Left renal pelvis (tissue), 4 donors: ENCODE data around the gene RPIA. TPM values are rescaled to one million over a fixed set of nuclear protein-coding genes. Genes with fewer than 3 reads are reported as not detected.
"Not testable (repeated sequence)": the region's sequence is repeated elsewhere in the genome, so short reads cannot be mapped to it uniquely, and the experiment has no call there.

Experiments used
- DNase-seq, 4 donors: peaks; one replicate each; pipeline ENCODE4 v3.0.0-alpha.2; 2013; ENCODE audit warnings: low read depth in 4 of 4, low spot score in 3 of 4
- polyA plus RNA-seq, 4 donors: library from polyadenylated mRNA; unstranded; fragments of 120-200 nt; gene quantifications; one replicate each; pipeline ENCODE4 v1.2.1, GENCODE V29; 2013; ENCODE audit not compliant: insufficient read length in 4 of 4

The RPIA gene
- 10 to 100 TPM; 33.2 to 36.2 (median 35.2) TPM for polyA plus RNA-seq

- DNase-seq, result peak; percentile 91 to 97 (median 94)
These were observed at the start of gene RPIA for GRCh38 chr2:88691339-88692183. Gene RPIA (plus strand): TSS chr2:88691673. CDS start chr2:88691699, 26 bp downstream.

DNA sequence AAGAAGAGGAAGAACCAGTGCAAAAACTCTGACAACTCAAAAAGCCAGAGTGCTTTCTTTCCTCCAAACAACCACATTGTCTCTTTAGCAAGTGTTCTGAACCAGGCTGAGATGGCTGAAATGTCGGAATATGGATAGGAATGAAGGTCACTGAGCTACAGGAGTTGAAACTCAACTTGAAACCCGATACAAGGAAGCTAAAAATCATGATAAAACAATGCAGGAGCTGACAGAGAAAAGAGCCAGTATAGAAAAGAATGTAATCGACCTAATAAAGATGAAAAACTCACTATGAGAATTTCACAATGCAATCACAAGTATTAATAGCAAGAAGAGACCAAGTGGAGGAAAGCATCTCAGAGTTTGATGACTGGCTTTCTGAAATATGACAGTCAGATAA is 49.2 kb upstream of the RPIA start:
- DNase-seq, result no peak

DNA sequence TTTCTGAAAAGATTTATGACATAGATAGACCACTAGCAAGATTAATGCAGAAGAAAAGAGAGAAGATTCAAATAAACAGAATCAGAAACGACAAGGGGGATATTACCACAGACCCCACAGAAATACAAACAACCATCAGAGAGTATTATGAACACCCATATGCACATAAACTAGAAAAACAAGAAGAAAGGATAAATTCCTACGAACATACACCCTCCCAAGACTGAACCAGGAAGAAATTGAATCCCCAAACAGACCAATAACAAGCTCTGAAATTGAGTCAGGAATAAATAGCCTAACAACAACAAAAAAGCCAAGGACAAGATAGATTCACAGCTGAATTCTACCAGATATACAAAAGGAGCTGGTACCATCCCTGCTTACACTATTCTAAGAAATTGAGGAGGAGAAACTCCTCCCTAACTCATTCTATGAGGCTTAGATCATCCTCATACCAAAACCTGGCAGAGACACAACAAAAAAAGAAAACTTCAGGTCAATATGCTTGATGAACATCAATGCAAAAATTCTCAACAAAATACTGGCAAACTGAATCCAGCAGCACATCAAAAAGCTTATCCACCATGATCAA is 46.1 kb upstream of the RPIA start:
- DNase-seq, result not testable (repeated sequence)

DNA sequence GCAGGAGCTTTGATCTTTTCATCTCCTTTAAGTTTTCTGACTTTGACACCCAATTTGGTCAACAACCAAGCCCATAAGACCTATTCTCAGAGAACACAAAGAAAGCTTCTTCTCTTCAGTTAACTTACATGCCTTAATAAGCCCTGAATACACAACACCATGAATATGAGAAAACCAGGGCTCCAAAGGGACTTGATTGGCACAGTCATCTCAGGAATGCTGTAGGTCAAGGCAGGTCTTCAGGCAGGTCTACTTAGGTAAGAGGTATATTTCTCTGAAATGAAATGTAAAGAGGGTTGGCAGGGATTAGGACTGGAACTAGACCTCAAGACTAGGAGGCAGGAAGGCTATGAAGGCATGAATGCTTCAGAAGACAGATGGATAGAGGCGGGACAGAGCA is 39.8 kb upstream of the RPIA start:
- no peak for DNase-seq

- no peak for DNase-seq
These were observed 36.8 kb upstream of the RPIA start for GRCh38 chr2:88654714-88655113.

GRCh38 chr2:88656690-88657089 is 34.8 kb upstream of the RPIA start:
- DNase-seq, result no peak

DNA sequence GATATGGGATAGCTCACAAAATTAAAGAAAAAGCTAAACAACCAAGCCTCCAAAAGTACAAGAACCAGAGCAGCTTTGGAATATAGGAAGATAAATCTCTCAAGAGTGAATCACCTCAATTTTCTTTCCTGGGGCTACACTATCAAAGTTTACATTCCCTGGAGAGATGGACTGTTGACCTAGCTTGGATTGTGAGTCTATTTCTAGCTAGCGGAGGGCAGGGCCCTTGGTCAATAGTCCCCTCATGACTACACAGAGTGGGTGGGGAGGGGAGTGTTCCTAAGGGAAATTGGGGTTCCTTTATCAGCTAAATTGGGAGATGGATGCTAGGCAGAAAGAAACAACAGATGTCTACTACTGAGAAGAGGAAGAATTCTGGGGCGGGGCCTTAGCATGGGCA is 34.3 kb upstream of the RPIA start:
- DNase-seq, result no peak

- no peak for DNase-seq
These were observed 33.1 kb upstream of the RPIA start for GRCh38 chr2:88658326-88658725.

GRCh38 chr2:88658881-88659537 is 32.5 kb upstream of the RPIA start:
- DNase-seq, result no peak

DNA sequence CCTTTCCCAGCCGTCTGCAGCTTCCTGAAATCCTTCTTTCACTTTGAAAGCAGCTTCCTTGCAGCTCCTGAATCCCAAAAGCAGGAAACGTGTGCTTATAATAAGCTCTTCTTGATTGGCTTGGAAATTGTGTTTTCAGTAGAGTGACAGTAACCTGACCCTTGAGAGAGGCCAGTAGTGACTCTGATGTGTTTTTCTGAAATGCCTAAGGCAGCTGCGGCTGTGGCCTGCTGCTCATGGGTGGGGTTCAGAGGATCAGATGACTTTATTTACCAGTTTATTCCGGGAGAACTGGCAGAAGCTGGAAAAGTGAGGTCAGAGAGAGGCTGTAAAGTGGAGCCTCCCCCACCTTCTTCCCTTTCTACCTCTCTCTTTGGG is 31.9 kb upstream of the RPIA start:
- no peak for DNase-seq

DNA sequence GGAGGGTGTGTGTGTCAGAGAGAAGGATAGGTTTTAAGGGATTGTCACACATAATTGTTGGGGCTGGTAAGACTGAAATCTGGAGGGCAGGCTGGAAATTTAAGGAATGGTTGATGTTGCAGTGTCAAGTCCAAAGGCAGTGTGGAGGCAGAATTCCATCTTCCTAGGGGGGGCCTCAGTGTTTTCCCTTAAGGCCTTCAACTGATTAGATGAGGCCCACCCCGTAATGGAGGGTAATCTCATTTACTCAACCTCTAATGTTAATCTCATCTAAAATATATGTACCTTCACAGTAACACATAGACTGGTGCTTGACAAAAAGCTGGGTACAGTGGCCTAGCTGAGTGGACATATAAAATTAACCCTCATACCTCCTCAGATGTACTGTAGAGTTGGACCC is 30.9 kb upstream of the RPIA start:
- DNase-seq, result no peak

GRCh38 chr2:88666576-88666975 is 24.9 kb upstream of the RPIA start:
- no peak for DNase-seq

DNA sequence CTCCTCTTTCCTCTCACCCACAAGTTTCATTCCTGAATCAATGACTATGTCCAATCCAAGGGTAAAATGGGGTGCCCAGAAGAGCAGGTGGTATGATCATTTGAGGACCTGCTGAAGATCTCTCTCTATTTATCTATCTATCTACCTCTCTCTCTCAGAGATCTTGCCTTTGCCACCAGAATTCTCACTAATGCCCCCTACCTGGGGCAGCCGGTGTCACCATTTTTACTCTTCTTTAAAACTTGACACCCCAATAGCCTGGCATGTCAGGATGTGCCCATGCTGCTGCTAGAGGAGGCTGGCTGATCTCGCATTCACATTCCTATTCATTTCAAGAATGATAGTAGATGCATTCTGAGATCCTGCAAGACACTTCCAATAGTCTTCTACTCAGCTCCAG is 24.3 kb upstream of the RPIA start:
- no peak for DNase-seq

DNA sequence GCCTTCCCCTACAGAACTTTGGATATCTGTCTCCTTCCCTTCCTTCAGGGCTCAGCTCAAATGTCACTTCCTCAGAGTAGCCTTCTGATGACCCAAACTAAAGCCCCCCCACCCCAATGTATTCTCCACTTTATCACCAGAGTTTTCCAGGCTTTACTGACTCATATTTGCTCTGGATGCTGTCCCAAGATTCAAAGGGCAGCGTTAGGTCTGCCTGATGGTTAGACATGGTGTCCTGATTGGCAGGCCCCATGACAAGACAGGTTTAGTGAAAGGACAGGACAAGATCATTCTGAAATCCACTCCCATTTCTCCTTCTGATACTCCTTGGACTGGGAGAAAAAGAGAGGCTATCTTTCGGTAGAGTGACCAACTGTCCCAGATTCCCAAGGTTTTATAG is 22.6 kb upstream of the RPIA start:
- no peak for DNase-seq

GRCh38 chr2:88669482-88670214 is 21.8 kb upstream of the RPIA start:
- no peak for DNase-seq

DNA sequence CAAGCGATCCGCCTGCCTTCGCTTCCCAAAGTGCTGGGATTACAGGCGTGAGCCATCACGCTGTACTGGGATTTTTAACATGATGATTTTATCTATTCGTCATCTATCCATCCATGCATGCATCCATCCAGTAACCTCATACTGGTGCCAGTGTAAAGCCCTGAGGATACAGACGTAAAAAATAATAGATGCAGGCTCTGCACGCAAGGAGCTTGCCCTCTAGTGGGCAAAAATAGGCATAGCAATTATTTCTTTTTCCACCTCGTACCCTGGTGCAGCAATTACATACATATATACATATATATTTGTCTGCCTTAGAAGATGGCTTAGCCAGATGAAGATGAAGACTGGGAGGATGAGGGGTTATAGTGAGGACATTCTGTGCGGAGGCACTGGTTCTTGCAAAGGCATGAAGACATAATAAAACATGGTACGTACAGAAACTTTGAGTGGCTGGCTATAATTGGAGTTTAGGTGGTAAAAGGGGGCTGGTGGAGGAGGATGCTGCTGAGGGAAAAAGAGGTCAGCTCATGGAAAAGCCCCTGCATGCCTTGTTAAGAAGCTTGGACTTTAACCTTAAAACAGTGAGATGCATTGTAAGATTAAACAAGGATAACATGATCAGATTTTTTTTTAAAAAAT is 19.6 kb upstream of the RPIA start:
- no peak for DNase-seq

GRCh38 chr2:88673363-88673762 is 18.1 kb upstream of the RPIA start:
- no peak for DNase-seq

DNA sequence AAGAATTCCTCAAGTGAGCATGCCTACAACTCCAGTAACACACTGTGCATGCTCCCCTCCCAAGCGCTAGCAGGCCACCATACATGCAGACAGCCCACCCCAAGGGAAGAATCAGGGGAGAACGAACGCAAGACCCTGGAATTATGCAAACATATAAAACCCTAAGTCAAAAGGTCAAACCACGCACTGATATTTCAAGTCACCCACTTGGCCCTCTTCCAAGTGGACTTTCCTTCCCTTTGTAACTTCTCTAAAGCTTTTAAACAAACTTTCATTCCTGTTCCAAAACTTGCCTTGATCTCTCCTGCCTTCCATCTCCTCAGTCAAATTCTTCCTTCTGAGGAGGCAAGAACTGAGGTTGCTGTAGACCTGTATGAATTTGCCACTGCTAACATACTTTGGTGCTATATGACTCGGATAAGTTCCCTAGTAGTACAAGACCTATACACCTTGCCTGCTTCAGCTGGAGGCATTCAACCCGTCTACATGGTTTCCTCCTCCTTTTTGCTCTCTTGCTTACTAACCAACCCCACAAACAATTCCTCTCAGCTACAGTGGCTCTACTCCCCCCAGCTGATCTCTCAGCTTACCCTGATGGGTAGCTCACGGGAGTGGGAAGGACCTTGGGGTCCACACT is 11.1 kb upstream of the RPIA start:
- no peak for DNase-seq

DNA sequence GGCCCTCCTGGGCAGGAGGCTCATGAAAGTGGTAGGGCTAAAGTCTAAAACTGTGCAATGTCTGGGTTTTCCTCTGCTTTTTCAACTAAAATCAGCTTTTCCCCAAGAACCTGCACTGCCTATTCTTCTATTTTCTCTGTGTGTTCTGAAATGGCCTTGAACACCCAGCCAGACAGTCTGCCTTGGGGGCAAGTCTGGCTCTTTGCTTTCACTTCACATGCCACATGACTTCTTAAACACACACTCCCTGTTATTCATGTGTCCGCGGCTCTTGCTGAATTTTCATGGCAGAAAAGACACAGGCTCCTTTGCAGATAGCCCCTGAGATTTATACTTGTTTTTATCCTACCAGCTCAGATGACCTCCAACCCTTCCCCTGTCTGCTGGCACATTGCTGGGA is 10.6 kb upstream of the RPIA start:
- no peak for DNase-seq
